ENCODE data around the gene MVB12B. TPM values are rescaled to one million over a fixed set of nuclear protein-coding genes. Genes with fewer than 3 reads are reported as not detected.

The MVB12B gene
- total and polyA plus RNA-seq, 10 donors: 2.8 to 52.4 (median 34.8) TPM

- peak overlapping the region in 2 of 8 donors; percentile 0 to 47 for H3K4me3 ChIP-seq
- WGBS, 5 donors: 54 to 68% (median 60%) methylated on average over 12 of the region's 12 CpGs
- peak overlapping the region; percentile 24 to 79 (median 67) for H3K27ac ChIP-seq
- peaks cover 10 to 52% (median 25%) of the 10 kb centered on the region in 6 donors for H3K4me1 ChIP-seq
- H3K27me3 ChIP-seq (replicated peaks in 1 of 7): no peaks in the 10 kb centered on the region
- peaks cover 0 to 41% (median 2%) of the 10 kb centered on the region in 6 donors for H3K36me3 ChIP-seq
- TF ChIP-seq POLR2A (IDR thresholded peaks at IDR 0.05) (no peak), POLR2AphosphoS5 (IDR thresholded peaks at IDR 0.05) (no peak), CTCF (IDR thresholded peaks at IDR 0.05 in 8 of 11, conservative IDR thresholded peaks at IDR 0.05 in 3 of 11) (no peak)
- H3K9me3 ChIP-seq: no peaks in the 10 kb centered on the region
- peak; percentile 41 for DNase-seq
- intact Hi-C loops (cut with DNase I; ENCODE audit: low total_unique reads): loop anchor here (10.0 kb wide), 1 partner anchor 1007 kb away; no protein-coding TSS in a partner anchor
Measured at GRCh38 chr9:126411225-126411947, 84.8 kb downstream of the MVB12B start.

GRCh38 chr9:126411948-126412284 lies 85.3 kb downstream of the MVB12B start:
- no peak for DNase-seq
- Histone ChIP-seq H3K27me3 (replicated peaks in 1 of 7) (no peaks in the 10 kb centered on the region), H3K4me3 (peak overlapping the region in 2 of 8 donors; percentile 0 to 47), H3K4me1 (peaks cover 10 to 52% (median 25%) of the 10 kb centered on the region in 6 donors), H3K36me3 (peaks cover 0 to 46% (median 2%) of the 10 kb centered on the region in 6 donors), H3K9me3 (no peaks in the 10 kb centered on the region), H3K27ac (peak overlapping the region; percentile 24 to 79 (median 66))
- TF ChIP-seq POLR2AphosphoS5 (IDR thresholded peaks at IDR 0.05) (no peak), CTCF (IDR thresholded peaks at IDR 0.05 in 8 of 11, conservative IDR thresholded peaks at IDR 0.05 in 3 of 11) (no peak), POLR2A (IDR thresholded peaks at IDR 0.05) (no peak)
- WGBS, 5 donors: 73 to 87% (median 74%) methylated on average over 6 of the region's 6 CpGs
- intact Hi-C loops (cut with DNase I; ENCODE audit: low total_unique reads): loop anchor here (10.0 kb wide), 1 partner anchor 1007 kb away; no protein-coding TSS in a partner anchor

- H3K27me3 ChIP-seq (replicated peaks in 1 of 7): no peaks in the 10 kb centered on the region
- TF ChIP-seq POLR2AphosphoS5 (IDR thresholded peaks at IDR 0.05) (no peak), CTCF (IDR thresholded peaks at IDR 0.05 in 8 of 11, conservative IDR thresholded peaks at IDR 0.05 in 3 of 11) (no peak)
- no peaks in the 10 kb centered on the region for H3K9me3 ChIP-seq
- H3K36me3 ChIP-seq: peaks cover 0 to 52% (median 2%) of the 10 kb centered on the region in 6 donors
- WGBS, 5 donors: 71 to 89% (median 77%) methylated on average over 3 of the region's 3 CpGs
- H3K4me1 ChIP-seq: peaks cover 10 to 49% (median 25%) of the 10 kb centered on the region in 6 donors
- DNase-seq: no peak
- H3K27ac ChIP-seq: peak overlapping the region in 3 of 8 donors; percentile 16 to 73 (median 23)
- H3K4me3 ChIP-seq: no peak overlapping the region
- intact Hi-C loops (cut with DNase I; ENCODE audit: low total_unique reads): loop anchor here (10.0 kb wide), 1 partner anchor 1008 kb away; no protein-coding TSS in a partner anchor
Measured at GRCh38 chr9:126412905-126413304, 86.3 kb downstream of the MVB12B start.

- Histone ChIP-seq H3K27ac (peak overlapping the region in 3 of 8 donors; percentile 16 to 73 (median 23)), H3K36me3 (peaks cover 0 to 47% (median 2%) of the 10 kb centered on the region in 6 donors), H3K27me3 (replicated peaks in 1 of 7) (no peaks in the 10 kb centered on the region), H3K9me3 (no peaks in the 10 kb centered on the region), H3K4me1 (peaks cover 10 to 43% (median 25%) of the 10 kb centered on the region in 6 donors), H3K4me3 (no peak overlapping the region)
- intact Hi-C loops (cut with DNase I; ENCODE audit: low total_unique reads): loop anchor here (10.0 kb wide), 1 partner anchor 1009 kb away; no protein-coding TSS in a partner anchor
- WGBS, 5 donors: 75 to 80% (median 76%) methylated on average over 7 of the region's 7 CpGs
- no peak for DNase-seq
- TF ChIP-seq CTCF (IDR thresholded peaks at IDR 0.05 in 8 of 11, conservative IDR thresholded peaks at IDR 0.05 in 3 of 11): no peak
- TF ChIP-seq POLR2A (IDR thresholded peaks at IDR 0.05): no peak
- no peak for TF ChIP-seq POLR2AphosphoS5 (IDR thresholded peaks at IDR 0.05)
Measured at GRCh38 chr9:126413391-126414068, 86.9 kb downstream of the MVB12B start.
